HEK293 (cell line): ENCODE results near the gene DYNLRB1.

Experiments
- CTCF ChIA-PET: fragments of 350-600 bp; formaldehyde crosslinking; extraction: SDS; loops from one replicate; lab custom pipeline; 2021; ENCODE audit warnings: antibody characterized with exemption; lab: Yijun Ruan, JAX
- POLR2A ChIA-PET: fragments of 300-600 bp; formaldehyde crosslinking; extraction: SDS; loops from one replicate; lab custom pipeline; 2020; ENCODE audit warnings: antibody characterized with exemption, inconsistent platforms; lab: Yijun Ruan, JAX
- H3K27ac ChIP-seq: fragments of 200-500 bp; sonication (Bioruptor generic); 2 replicates; pipeline ENCODE4 v1.5.1; 2014; ENCODE audit warnings: low read depth, low read length, control low read depth, inconsistent platforms; ENCODE audit errors: extremely low read depth
- H3K36me3 ChIP-seq, 2 experiments: fragments of 200-500 bp in 1 of 2; sonication (Bioruptor generic) in 1 of 2; 1 replicate in 1 of 2; 2 replicates in 1 of 2; pipeline ENCODE4 v1.5.1; 2014 to 2017; ENCODE audit warnings: inconsistent platforms in 2 of 2, low read length in 2 of 2; ENCODE audit not compliant: control insufficient read depth in 2 of 2, insufficient read depth in 1 of 2
- H3K4me1 ChIP-seq: fragments of 200-500 bp; sonication (Bioruptor generic); 2 replicates; pipeline ENCODE4 v1.5.1; 2014; ENCODE audit warnings: mild to moderate bottlenecking, low read length, inconsistent platforms; ENCODE audit not compliant: control insufficient read depth, insufficient read depth
- H3K4me3 ChIP-seq: 2 replicates; pipeline ENCODE4 v1.5.1; 2011; ENCODE audit warnings: low read depth, mild to moderate bottlenecking, control low read depth, low read length, moderate library complexity
- H3K9me3 ChIP-seq: fragments of 200-500 bp; sonication (Bioruptor generic); 2 replicates; pipeline ENCODE4 v1.5.1; 2014; ENCODE audit warnings: low read depth, low read length, inconsistent platforms; ENCODE audit not compliant: control insufficient read depth, insufficient read depth
- IKZF3 ChIP-seq: fragments of 450-650 bp; IDR thresholded peaks from 2 replicates; pipeline ENCODE4 v1.5.0; 2018; ENCODE audit warnings: missing biosample characterization, mild to moderate bottlenecking, missing genetic modification characterization, moderate library complexity
- OSR2 ChIP-seq: fragments of 450-650 bp; formaldehyde crosslinking; IDR thresholded peaks from 2 replicates; pipeline ENCODE4 v1.5.1; 2016; ENCODE audit warnings: missing biosample characterization, missing genetic modification characterization
- SCRT1 ChIP-seq: fragments of 450-650 bp; formaldehyde crosslinking; IDR thresholded peaks from 2 replicates; pipeline ENCODE4 v1.5.1; 2016; ENCODE audit warnings: missing biosample characterization, missing genetic modification characterization, borderline replicate concordance
- SCRT2 ChIP-seq: fragments of 450-650 bp; formaldehyde crosslinking; IDR thresholded peaks from 2 replicates; pipeline ENCODE4 v1.5.1; 2016; ENCODE audit warnings: missing biosample characterization, missing genetic modification characterization
- WT1 ChIP-seq: fragments of 450-650 bp; formaldehyde crosslinking; IDR thresholded peaks from 2 replicates; pipeline ENCODE4 v1.5.1; 2016; ENCODE audit warnings: missing biosample characterization, missing genetic modification characterization
- ZFHX2 ChIP-seq: fragments of 450-650 bp; formaldehyde crosslinking; conservative IDR thresholded peaks from 2 replicates; pipeline ENCODE4 v1.5.1; 2016; ENCODE audit warnings: missing biosample characterization, missing genetic modification characterization
- ZNF121 ChIP-seq: fragments of 450-650 bp; formaldehyde crosslinking; IDR thresholded peaks from 2 replicates; pipeline ENCODE4 v1.5.1; 2016; ENCODE audit warnings: missing biosample characterization, missing genetic modification characterization
- ZNF423 ChIP-seq: fragments of 450-650 bp; formaldehyde crosslinking; IDR thresholded peaks from 2 replicates; pipeline ENCODE4 v1.5.1; 2016; ENCODE audit warnings: missing biosample characterization, missing genetic modification characterization
- ZNF433 ChIP-seq: fragments of 450-650 bp; formaldehyde crosslinking; IDR thresholded peaks from 2 replicates; pipeline ENCODE4 v1.5.1; 2016; ENCODE audit warnings: missing biosample characterization, missing genetic modification characterization, low read depth
- ZNF837 ChIP-seq: fragments of 450-650 bp; formaldehyde crosslinking; IDR thresholded peaks from 2 replicates; pipeline ENCODE4 v1.5.1; 2016; ENCODE audit warnings: missing biosample characterization, missing genetic modification characterization
- TF ChIP-seq, protein P1 (sequence below): fragments of 450-650 bp; formaldehyde crosslinking; conservative IDR thresholded peaks from 2 replicates; pipeline ENCODE4 v1.5.1; 2016; ENCODE audit warnings: low read depth, missing biosample characterization, missing genetic modification characterization
- TF ChIP-seq, protein P2 (sequence below): fragments of 450-650 bp; formaldehyde crosslinking; conservative IDR thresholded peaks from 2 replicates; pipeline ENCODE4 v1.5.1; 2016; ENCODE audit warnings: low read depth, missing biosample characterization, missing genetic modification characterization
- TF ChIP-seq, protein P3 (sequence below): fragments of 450-650 bp; formaldehyde crosslinking; IDR thresholded peaks from 2 replicates; pipeline ENCODE4 v1.5.1; 2016; ENCODE audit warnings: missing biosample characterization, missing genetic modification characterization

The DYNLRB1 gene

GRCh38 chr20:34506480-34506879 lies 9.7 kb upstream of the DYNLRB1 start:
- Histone ChIP-seq H3K36me3 (peaks cover 29 to 54% of the 10 kb centered on the region in 2 experiments), H3K4me3 (no peak overlapping the region), H3K4me1 (no peaks in the 10 kb centered on the region), H3K27ac (no peak overlapping the region), H3K9me3 (no peaks in the 10 kb centered on the region)
- POLR2A ChIA-PET, result no interaction called here
- CTCF ChIA-PET, result no interaction called here
- TF ChIP-seq WT1 (0 out of 2 replicates have a peak, but pooled peaks have one; percentile 29), ZNF837 (no peak), ZNF433 (tag by site-specific recombination) (no peak)

- Histone ChIP-seq H3K9me3 (no peaks in the 10 kb centered on the region), H3K36me3 (peaks cover 25 to 61% of the 10 kb centered on the region in 2 experiments), H3K4me3 (no peak overlapping the region), H3K27ac (no peak overlapping the region), H3K4me1 (no peaks in the 10 kb centered on the region)
- ChIA-PET CTCF (no interaction called here), POLR2A (no interaction called here)
- TF ChIP-seq IKZF3 (tag by site-specific recombination) (no peak), SCRT1 (tag by site-specific recombination) (peak; percentile 75), ZFHX2 (tag by site-specific recombination) (no peak), SCRT2 (tag by site-specific recombination) (peak; percentile 70), ZNF423 (tag by site-specific recombination) (no peak)
- TF ChIP-seq, protein P1, sequence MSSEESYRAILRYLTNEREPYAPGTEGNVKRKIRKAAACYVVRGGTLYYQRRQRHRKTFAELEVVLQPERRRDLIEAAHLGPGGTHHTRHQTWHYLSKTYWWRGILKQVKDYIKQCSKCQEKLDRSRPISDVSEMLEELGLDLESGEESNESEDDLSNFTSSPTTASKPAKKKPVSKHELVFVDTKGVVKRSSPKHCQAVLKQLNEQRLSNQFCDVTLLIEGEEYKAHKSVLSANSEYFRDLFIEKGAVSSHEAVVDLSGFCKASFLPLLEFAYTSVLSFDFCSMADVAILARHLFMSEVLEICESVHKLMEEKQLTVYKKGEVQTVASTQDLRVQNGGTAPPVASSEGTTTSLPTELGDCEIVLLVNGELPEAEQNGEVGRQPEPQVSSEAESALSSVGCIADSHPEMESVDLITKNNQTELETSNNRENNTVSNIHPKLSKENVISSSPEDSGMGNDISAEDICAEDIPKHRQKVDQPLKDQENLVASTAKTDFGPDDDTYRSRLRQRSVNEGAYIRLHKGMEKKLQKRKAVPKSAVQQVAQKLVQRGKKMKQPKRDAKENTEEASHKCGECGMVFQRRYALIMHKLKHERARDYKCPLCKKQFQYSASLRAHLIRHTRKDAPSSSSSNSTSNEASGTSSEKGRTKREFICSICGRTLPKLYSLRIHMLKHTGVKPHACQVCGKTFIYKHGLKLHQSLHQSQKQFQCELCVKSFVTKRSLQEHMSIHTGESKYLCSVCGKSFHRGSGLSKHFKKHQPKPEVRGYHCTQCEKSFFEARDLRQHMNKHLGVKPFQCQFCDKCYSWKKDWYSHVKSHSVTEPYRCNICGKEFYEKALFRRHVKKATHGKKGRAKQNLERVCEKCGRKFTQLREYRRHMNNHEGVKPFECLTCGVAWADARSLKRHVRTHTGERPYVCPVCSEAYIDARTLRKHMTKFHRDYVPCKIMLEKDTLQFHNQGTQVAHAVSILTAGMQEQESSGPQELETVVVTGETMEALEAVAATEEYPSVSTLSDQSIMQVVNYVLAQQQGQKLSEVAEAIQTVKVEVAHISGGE, result no peak
- TF ChIP-seq, protein P2, sequence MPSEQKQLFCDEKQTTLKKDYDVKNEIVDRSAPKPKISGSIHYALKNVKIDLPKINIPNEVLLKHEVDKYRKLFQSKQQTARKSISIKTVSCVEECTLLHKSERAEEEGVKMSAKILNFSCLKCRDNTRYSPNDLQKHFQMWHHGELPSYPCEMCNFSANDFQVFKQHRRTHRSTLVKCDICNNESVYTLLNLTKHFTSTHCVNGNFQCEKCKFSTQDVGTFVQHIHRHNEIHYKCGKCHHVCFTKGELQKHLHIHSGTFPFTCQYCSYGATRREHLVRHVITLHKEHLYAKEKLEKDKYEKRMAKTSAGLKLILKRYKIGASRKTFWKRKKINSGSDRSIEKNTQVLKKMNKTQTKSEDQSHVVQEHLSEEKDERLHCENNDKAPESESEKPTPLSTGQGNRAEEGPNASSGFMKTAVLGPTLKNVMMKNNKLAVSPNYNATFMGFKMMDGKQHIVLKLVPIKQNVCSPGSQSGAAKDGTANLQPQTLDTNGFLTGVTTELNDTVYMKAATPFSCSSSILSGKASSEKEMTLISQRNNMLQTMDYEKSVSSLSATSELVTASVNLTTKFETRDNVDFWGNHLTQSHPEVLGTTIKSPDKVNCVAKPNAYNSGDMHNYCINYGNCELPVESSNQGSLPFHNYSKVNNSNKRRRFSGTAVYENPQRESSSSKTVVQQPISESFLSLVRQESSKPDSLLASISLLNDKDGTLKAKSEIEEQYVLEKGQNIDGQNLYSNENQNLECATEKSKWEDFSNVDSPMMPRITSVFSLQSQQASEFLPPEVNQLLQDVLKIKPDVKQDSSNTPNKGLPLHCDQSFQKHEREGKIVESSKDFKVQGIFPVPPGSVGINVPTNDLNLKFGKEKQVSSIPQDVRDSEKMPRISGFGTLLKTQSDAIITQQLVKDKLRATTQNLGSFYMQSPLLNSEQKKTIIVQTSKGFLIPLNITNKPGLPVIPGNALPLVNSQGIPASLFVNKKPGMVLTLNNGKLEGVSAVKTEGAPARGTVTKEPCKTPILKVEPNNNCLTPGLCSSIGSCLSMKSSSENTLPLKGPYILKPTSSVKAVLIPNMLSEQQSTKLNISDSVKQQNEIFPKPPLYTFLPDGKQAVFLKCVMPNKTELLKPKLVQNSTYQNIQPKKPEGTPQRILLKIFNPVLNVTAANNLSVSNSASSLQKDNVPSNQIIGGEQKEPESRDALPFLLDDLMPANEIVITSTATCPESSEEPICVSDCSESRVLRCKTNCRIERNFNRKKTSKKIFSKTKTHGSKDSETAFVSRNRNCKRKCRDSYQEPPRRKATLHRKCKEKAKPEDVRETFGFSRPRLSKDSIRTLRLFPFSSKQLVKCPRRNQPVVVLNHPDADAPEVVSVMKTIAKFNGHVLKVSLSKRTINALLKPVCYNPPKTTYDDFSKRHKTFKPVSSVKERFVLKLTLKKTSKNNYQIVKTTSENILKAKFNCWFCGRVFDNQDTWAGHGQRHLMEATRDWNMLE (tag by site-specific recombination), result no peak
These were observed 8.4 kb upstream of the DYNLRB1 start for GRCh38 chr20:34507702-34508413.

- ChIA-PET CTCF (interaction anchor here (0.7 kb wide), 1 partner anchor 197 kb away, joined by 5 read pairs; no protein-coding TSS in a partner anchor), POLR2A (no interaction called here)
- Histone ChIP-seq H3K4me1 (no peaks in the 10 kb centered on the region), H3K9me3 (no peaks in the 10 kb centered on the region), H3K27ac (no peak overlapping the region), H3K4me3 (no peak overlapping the region), H3K36me3 (peaks cover 15 to 50% of the 10 kb centered on the region in 2 experiments; a peak in 2 of 3 replicates)
- TF ChIP-seq, protein P3, sequence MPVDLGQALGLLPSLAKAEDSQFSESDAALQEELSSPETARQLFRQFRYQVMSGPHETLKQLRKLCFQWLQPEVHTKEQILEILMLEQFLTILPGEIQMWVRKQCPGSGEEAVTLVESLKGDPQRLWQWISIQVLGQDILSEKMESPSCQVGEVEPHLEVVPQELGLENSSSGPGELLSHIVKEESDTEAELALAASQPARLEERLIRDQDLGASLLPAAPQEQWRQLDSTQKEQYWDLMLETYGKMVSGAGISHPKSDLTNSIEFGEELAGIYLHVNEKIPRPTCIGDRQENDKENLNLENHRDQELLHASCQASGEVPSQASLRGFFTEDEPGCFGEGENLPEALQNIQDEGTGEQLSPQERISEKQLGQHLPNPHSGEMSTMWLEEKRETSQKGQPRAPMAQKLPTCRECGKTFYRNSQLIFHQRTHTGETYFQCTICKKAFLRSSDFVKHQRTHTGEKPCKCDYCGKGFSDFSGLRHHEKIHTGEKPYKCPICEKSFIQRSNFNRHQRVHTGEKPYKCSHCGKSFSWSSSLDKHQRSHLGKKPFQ (tag by site-specific recombination), result no peak
- TF ChIP-seq ZNF121 (tag by site-specific recombination), result peak; percentile 57; the same call in 1 of the 2 replicates
- TF ChIP-seq OSR2, result no peak
These were observed 5.6 kb upstream of the DYNLRB1 start for GRCh38 chr20:34510575-34510974.
